VCaP (cell line): ENCODE data around the gene NRXN3.

Experiments
- H3K27ac ChIP-seq: fragments of 450-650 bp; 2 replicates; pipeline ENCODE4 v1.5.1; 2017
- TF ChIP-seq, protein P1 (sequence below): fragments of 450-650 bp; conservative IDR thresholded peaks from 2 replicates; pipeline ENCODE4 v1.5.1; 2017; ENCODE audit warnings: mild to moderate bottlenecking, moderate library complexity

Gene NRXN3

DNA sequence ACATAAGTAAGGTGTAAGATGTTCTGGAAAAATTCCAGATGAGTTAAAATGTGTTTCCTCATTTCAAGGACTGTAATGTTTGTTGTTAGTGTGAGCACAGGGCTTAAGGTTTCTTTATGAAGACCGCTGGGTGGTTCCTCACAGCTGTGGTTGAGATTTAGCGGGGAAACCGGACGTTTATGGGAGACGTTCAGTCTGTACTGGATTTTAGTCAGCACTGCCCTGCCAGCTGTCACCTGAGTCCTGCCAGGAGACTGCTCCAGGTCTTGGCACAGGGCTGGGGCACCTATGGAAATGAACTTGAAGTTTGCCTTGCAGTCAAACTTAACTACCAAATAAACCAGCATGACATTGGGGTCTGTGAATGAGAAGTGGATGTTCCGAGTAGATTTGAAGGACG lies 1485.9 kb downstream of the NRXN3 start:
- TF ChIP-seq, protein P1, sequence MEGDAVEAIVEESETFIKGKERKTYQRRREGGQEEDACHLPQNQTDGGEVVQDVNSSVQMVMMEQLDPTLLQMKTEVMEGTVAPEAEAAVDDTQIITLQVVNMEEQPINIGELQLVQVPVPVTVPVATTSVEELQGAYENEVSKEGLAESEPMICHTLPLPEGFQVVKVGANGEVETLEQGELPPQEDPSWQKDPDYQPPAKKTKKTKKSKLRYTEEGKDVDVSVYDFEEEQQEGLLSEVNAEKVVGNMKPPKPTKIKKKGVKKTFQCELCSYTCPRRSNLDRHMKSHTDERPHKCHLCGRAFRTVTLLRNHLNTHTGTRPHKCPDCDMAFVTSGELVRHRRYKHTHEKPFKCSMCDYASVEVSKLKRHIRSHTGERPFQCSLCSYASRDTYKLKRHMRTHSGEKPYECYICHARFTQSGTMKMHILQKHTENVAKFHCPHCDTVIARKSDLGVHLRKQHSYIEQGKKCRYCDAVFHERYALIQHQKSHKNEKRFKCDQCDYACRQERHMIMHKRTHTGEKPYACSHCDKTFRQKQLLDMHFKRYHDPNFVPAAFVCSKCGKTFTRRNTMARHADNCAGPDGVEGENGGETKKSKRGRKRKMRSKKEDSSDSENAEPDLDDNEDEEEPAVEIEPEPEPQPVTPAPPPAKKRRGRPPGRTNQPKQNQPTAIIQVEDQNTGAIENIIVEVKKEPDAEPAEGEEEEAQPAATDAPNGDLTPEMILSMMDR = no peak
- no peak overlapping the region for H3K27ac ChIP-seq

DNA sequence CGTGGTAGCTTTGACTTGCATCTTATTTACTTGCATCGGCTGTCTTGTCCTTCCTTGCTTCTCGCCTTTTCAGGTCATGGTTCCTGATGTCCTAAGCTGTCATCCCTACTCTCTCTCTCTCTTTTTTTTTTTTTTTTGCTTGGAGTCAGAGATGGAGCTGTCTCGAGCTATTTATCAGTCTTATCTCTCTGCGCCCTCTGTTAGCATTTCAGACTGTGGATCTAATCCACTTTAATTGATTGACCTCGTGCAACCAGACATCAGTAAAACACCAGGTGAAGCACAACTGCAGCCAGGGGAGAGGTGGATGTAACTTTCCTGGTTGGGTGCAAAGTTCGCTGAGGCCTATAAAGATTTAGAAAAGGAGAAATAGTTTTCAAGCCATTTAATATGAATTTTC lies 1486.3 kb downstream of the NRXN3 start:
- no peak overlapping the region for H3K27ac ChIP-seq
- TF ChIP-seq, protein P1 = no peak

DNA sequence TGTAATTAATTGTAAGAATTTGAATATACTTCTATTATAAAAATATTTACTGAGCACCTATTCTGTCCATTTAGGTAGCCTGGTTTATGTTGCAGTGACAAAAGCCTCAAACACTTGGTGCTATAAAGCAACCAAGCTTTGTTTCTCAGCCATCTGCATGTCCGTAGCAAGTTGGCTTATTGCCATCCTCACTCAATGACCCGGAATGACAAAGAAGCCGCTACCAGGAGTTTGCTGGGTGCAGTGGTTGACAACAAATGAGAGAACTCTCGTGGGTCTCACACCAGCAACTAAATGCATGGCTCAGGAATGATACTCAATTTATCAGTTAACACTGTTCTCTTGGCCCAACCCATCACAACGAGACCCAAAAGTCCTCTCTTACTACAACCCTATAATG lies 1488.0 kb downstream of the NRXN3 start:
- no peak overlapping the region; the same call in 1 of the 2 replicates for H3K27ac ChIP-seq
- TF ChIP-seq, protein P1 = no peak

DNA sequence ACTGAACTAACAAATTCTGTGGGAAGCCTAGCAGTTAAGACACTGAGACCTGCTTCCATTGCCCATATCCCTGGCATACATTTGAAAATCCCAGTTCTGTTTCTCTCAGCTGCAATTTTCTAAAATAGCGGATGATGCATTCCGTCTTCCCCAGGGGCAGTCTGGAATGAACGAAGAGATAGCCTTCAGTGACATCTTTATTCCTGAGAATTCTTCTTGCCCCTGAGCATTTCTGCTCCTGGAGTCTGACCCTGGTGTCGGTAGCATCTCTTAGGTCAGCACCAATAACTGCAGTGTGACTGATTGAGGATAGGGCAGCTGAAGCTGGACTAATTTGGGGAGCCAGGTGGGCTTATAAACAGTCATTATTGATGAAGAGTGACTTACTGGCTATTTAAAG lies 1488.6 kb downstream of the NRXN3 start:
- peak overlapping the region; percentile 65; the same call in 1 of the 2 replicates for H3K27ac ChIP-seq
- TF ChIP-seq, protein P1 = no peak

DNA sequence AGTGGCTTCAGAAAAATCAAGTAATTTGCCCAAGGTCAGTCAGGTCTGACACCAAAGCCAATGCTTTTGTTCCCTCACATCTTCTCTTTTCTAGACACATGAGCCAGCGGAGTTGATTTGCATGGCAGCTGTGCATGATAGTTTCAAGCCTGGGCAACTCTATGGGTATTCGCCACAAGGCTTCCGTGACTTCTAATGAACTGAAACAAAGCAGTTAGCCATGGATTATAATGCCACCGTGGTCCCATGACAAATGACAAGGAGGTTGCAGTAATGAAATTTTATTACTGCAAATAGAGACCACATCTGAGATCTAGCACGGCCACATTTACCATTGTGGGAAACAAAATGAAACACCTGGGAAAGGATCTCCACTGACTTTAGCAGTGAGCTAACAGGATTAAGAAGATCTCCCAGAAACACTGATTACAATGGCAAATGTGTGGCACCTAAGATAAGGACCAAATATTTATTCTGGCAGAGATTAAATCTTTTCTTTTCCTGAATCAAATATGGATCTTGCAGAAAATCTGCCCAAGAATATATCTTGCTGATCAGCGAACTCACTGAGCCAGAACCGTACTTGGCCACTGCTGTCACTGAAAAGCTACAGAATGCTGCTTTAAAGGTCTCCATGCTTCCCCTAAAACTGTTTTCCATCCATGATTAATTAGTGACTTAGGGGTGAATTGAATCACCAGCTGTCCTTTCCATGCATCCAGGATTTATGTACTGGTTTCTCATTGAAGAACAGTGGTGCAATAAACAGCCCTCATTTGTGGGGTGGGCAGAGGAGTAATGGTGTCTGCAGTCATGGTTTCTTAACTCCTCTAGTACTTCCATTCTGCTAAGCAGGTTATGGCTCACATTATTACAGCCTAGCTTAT lies 1490.1 kb downstream of the NRXN3 start:
- peak overlapping the region; percentile 65 for H3K27ac ChIP-seq
- TF ChIP-seq, protein P1 = no peak

DNA sequence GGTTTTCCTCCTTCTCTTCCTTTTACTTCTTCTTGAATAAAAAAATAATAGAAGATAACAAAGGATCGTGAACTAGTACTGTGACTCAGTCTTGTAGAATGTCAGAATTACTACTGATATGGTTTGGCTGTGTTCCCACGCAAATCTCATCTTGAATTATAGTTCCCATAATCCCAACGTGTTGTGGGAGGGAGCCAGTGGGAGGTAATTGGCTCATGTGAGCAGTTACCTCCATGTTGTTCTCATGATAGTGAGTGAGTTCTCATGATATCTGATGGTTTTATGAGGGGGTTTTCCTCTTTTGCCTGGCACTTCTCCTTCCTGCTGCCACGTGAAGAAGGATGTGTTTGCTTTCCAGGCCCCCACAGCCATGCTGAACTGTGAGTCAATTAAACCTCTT lies 1491.6 kb downstream of the NRXN3 start:
- H3K27ac ChIP-seq = no peak overlapping the region; the same call in 1 of the 2 replicates
- TF ChIP-seq, protein P1 = no peak

DNA sequence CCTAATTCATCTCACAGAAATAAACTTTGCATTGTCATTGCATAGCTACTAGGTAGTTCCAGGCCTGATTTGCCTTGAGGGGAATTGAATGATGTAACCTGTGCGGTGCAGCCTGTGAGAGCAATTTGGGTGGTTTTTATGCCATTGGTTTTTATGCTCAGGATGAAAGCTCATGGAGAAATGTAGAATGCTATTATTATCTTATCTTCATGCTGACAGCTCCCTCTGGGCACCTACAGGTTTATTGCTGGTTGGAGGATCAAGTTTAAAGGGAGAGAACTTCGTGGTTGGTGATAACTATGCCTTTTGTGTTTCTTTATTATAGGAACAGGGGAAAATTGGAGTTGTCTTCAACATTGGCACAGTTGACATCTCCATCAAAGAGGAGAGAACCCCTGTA lies 1493.3 kb downstream of the NRXN3 start:
- H3K27ac ChIP-seq = no peak overlapping the region
- TF ChIP-seq, protein P1 = no peak
